RWPE2 (cell line): ENCODE results near the gene REXO2.

Experiments
- ATAC-seq: fragments of 200-7000 bp; cut with Tn5 transposase; 3 replicates; pipeline ENCODE4 v1.9.1; 2021; ENCODE audit warnings: low read depth
- DNase-seq: peaks from one replicate; pipeline ENCODE4 v3.0.0-alpha.2; 2020; ENCODE audit warnings: low spot score
- H3K27ac ChIP-seq: fragments of 450-650 bp; 2 replicates; pipeline ENCODE4 v1.5.1; 2017; ENCODE audit warnings: mild to moderate bottlenecking; ENCODE audit not compliant: poor library complexity, severe bottlenecking
- H3K27me3 ChIP-seq: fragments of 250-450 bp; sonication (Bioruptor Pico); 2 replicates; pipeline ENCODE4 v1.5.1; 2021; ENCODE audit warnings: mild to moderate bottlenecking, moderate library complexity; ENCODE audit not compliant: insufficient read depth, poor library complexity, severe bottlenecking
- H3K36me3 ChIP-seq: fragments of 250-450 bp; sonication (Bioruptor Pico); 2 replicates; pipeline ENCODE4 v1.5.1; 2020; ENCODE audit warnings: low read depth, mild to moderate bottlenecking, moderate library complexity
- H3K4me1 ChIP-seq: fragments of 250-450 bp; sonication (Bioruptor Pico); 2 replicates; pipeline ENCODE4 v1.5.1; 2021; ENCODE audit warnings: mild to moderate bottlenecking, moderate library complexity; ENCODE audit not compliant: insufficient read depth, poor library complexity, severe bottlenecking
- H3K4me3 ChIP-seq: fragments of 250-450 bp; sonication (Bioruptor Pico); 2 replicates; pipeline ENCODE4 v1.5.1; 2021; ENCODE audit warnings: mild to moderate bottlenecking, moderate library complexity; ENCODE audit not compliant: severe bottlenecking
- H3K9me3 ChIP-seq: fragments of 250-450 bp; sonication (Bioruptor Pico); 2 replicates; pipeline ENCODE4 v1.5.1; 2021; ENCODE audit warnings: mild to moderate bottlenecking, moderate library complexity; ENCODE audit not compliant: severe bottlenecking
- CTCF ChIP-seq: fragments of 450-650 bp; IDR thresholded peaks from one replicate; pipeline ENCODE4 v1.5.1; 2017; ENCODE audit warnings: mild to moderate bottlenecking, moderate library complexity; ENCODE audit not compliant: poor library complexity, severe bottlenecking

The REXO2 gene

GRCh38 chr11:114440121-114440860, 1.0 kb downstream of the REXO2 start:
- no peaks in the 10 kb centered on the region for H3K27me3 ChIP-seq
- ATAC-seq = no peak
- H3K9me3 ChIP-seq = no peaks in the 10 kb centered on the region
- H3K4me1 ChIP-seq = peaks cover 16% of the 10 kb centered on the region
- H3K4me3 ChIP-seq = peak overlapping the region; percentile 86
- peak; percentile 2 for TF ChIP-seq CTCF
- peaks cover 43% of the 10 kb centered on the region for H3K36me3 ChIP-seq
- DNase-seq = no peak
- H3K27ac ChIP-seq = peak overlapping the region; percentile 52

GRCh38 chr11:114440971-114441763, 1.9 kb downstream of the REXO2 start:
- no peaks in the 10 kb centered on the region for H3K9me3 ChIP-seq
- ATAC-seq (no peak), DNase-seq (no peak)
- no peak for TF ChIP-seq CTCF
- peak overlapping the region; percentile 86 for H3K4me3 ChIP-seq
- peak overlapping the region; percentile 52 for H3K27ac ChIP-seq
- H3K4me1 ChIP-seq = peaks cover 16% of the 10 kb centered on the region
- H3K36me3 ChIP-seq = peaks cover 51% of the 10 kb centered on the region
- H3K27me3 ChIP-seq = no peaks in the 10 kb centered on the region

GRCh38 chr11:114441921-114442320, 2.7 kb downstream of the REXO2 start:
- Histone ChIP-seq H3K27me3 (no peaks in the 10 kb centered on the region), H3K9me3 (no peaks in the 10 kb centered on the region), H3K4me1 (peaks cover 16% of the 10 kb centered on the region), H3K4me3 (no peak overlapping the region), H3K27ac (no peak overlapping the region), H3K36me3 (peaks cover 56% of the 10 kb centered on the region)
- DNase-seq (no peak), ATAC-seq (no peak)
- TF ChIP-seq CTCF = no peak

- H3K4me3 ChIP-seq = no peak overlapping the region
- H3K27ac ChIP-seq = no peak overlapping the region
- DNase-seq (no peak), ATAC-seq (no peak)
- no peaks in the 10 kb centered on the region for H3K27me3 ChIP-seq
- no peak for TF ChIP-seq CTCF
- H3K4me1 ChIP-seq = peaks cover 16% of the 10 kb centered on the region
- H3K36me3 ChIP-seq = peaks cover 56% of the 10 kb centered on the region
- H3K9me3 ChIP-seq = no peaks in the 10 kb centered on the region
Observed at GRCh38 chr11:114442536-114442935, 3.3 kb downstream of the REXO2 start.
